Calu3 (cell line): ENCODE data around the gene TRAF4. TPM values are rescaled to one million over a fixed set of nuclear protein-coding genes. Genes with fewer than 3 reads are reported as not detected.

Source experiments
- BruUV-seq: library from RNA; stranded (reverse); fragments of 400-500 nt; replicated peaks from 2 replicates; lab custom pipeline; 2021; lab: Mats Ljungman, UMichigan
- CTCF ChIA-PET: fragments of 300-600 bp; sonication (Branson Sonifier 250); formaldehyde crosslinking; loops from one replicate; lab custom pipeline; 2022; ENCODE audit warnings: antibody characterized with exemption; lab: Charles Lee
- DNase-seq: peaks from one replicate; pipeline ENCODE4 v3.0.0; 2022
- H3K27ac Mint-ChIP-seq: one replicate; pipeline ENCODE4 v1.8.0; 2022; ENCODE audit warnings: mixed read lengths; ENCODE audit not compliant: unreplicated experiment
- H3K27me3 Mint-ChIP-seq: one replicate; pipeline ENCODE4 v1.8.0; 2022; ENCODE audit warnings: mixed read lengths; ENCODE audit not compliant: unreplicated experiment
- H3K36me3 Mint-ChIP-seq: one replicate; pipeline ENCODE4 v1.8.0; 2022; ENCODE audit warnings: mild to moderate bottlenecking, moderate library complexity, mixed read lengths; ENCODE audit not compliant: insufficient read depth, unreplicated experiment
- H3K4me1 Mint-ChIP-seq: one replicate; pipeline ENCODE4 v1.8.0; 2022; ENCODE audit warnings: mild to moderate bottlenecking, low read depth, mixed read lengths; ENCODE audit not compliant: unreplicated experiment
- H3K4me3 Mint-ChIP-seq: one replicate; pipeline ENCODE4 v1.8.0; 2022; ENCODE audit warnings: mild to moderate bottlenecking, low read depth, moderate library complexity, mixed read lengths; ENCODE audit not compliant: unreplicated experiment
- H3K9me3 Mint-ChIP-seq: one replicate; pipeline ENCODE4 v1.8.0; 2022; ENCODE audit warnings: low read depth, mixed read lengths; ENCODE audit not compliant: unreplicated experiment
- intact Hi-C: fragments of 100-400 bp; cut with micrococcal nuclease; formaldehyde crosslinking; loops from one replicate; pipeline ENCODE4 v1.10.0; 2022; ENCODE audit not compliant: unreplicated experiment
- total RNA-seq: library from RNA; stranded (reverse); gene quantifications from 2 replicates; pipeline ENCODE4 v1.2.3, GENCODE V29; 2022
- TF ChIP-seq, protein P1 (sequence below): fragments of 200-600 bp; IDR thresholded peaks from one replicate; pipeline ENCODE4 v1.8.0; 2022; ENCODE audit warnings: antibody characterized with exemption; ENCODE audit not compliant: unreplicated experiment

TRAF4 gene
- total RNA-seq, 1 experiment from 2014 or later: 201 TPM

DNA sequence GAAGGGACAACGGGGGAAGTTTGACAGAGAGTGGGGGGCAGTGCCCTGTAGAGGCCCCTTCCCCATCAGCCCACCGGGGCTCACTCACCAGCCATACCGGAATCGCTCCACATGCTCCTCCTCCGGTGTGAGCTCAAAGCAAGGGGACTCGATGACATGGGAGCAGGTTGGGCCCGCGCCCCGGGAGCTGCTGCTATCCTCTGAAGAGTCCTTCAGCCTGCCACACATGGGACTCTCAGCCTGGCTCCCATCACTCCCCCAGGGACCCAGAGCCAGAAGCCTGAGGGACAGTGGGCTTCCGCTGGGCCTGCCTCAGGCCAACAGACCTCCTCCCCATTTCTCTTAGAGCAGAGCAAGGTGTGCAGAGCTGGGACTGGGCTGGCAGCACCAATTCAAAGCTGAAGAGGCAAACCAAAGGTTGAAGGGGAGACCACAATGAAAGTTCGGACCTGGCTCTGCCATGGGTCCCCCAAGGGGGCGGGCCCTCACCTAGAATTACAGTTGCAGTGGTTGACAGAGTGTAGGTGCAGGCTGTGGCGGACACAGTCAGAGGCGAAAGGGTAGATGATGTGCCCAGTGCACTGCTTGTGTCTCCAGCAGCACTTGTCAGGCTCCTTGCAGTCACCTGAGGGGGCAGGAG, 39.5 kb upstream of the TRAF4 start:
- H3K4me3 Mint-ChIP-seq: no peak overlapping the region

GRCh38 chr17:28705074-28705659, 38.6 kb upstream of the TRAF4 start:
- no peaks in the 10 kb centered on the region for H3K9me3 Mint-ChIP-seq
- CTCF ChIA-PET: no interaction called here
- H3K4me3 Mint-ChIP-seq: no peak overlapping the region
- peaks cover 52% of the 10 kb centered on the region for H3K36me3 Mint-ChIP-seq
- H3K27ac Mint-ChIP-seq: no peak overlapping the region
- intact Hi-C loops: no loop called here
- BruUV-seq: no TSS peak
- no peak for DNase-seq
- H3K27me3 Mint-ChIP-seq: no peaks in the 10 kb centered on the region
- TF ChIP-seq, protein P1, sequence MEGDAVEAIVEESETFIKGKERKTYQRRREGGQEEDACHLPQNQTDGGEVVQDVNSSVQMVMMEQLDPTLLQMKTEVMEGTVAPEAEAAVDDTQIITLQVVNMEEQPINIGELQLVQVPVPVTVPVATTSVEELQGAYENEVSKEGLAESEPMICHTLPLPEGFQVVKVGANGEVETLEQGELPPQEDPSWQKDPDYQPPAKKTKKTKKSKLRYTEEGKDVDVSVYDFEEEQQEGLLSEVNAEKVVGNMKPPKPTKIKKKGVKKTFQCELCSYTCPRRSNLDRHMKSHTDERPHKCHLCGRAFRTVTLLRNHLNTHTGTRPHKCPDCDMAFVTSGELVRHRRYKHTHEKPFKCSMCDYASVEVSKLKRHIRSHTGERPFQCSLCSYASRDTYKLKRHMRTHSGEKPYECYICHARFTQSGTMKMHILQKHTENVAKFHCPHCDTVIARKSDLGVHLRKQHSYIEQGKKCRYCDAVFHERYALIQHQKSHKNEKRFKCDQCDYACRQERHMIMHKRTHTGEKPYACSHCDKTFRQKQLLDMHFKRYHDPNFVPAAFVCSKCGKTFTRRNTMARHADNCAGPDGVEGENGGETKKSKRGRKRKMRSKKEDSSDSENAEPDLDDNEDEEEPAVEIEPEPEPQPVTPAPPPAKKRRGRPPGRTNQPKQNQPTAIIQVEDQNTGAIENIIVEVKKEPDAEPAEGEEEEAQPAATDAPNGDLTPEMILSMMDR: no peak
- H3K4me1 Mint-ChIP-seq: no peaks in the 10 kb centered on the region

More for the DNA sequence above, 39.5 kb upstream of the TRAF4 start:
- no TSS peak for BruUV-seq
- H3K27ac Mint-ChIP-seq: no peak overlapping the region
- H3K9me3 Mint-ChIP-seq: no peaks in the 10 kb centered on the region
- no peaks in the 10 kb centered on the region for H3K27me3 Mint-ChIP-seq
- DNase-seq: no peak
- H3K36me3 Mint-ChIP-seq: peaks cover 50% of the 10 kb centered on the region
- no peaks in the 10 kb centered on the region for H3K4me1 Mint-ChIP-seq
- intact Hi-C loops: no loop called here
- CTCF ChIA-PET: no interaction called here
- TF ChIP-seq, protein P1: no peak

- TF ChIP-seq, protein P1: no peak
- intact Hi-C loops: no loop called here
- CTCF ChIA-PET: no interaction called here
These were observed 38.0 kb upstream of the TRAF4 start for GRCh38 chr17:28705728-28706334.

GRCh38 chr17:28706471-28707338, 37.1 kb upstream of the TRAF4 start:
- H3K27ac Mint-ChIP-seq: no peak overlapping the region
- CTCF ChIA-PET: no interaction called here
- H3K4me3 Mint-ChIP-seq: no peak overlapping the region

More at GRCh38 chr17:28705728-28706334, 38.0 kb upstream of the TRAF4 start:
- no peaks in the 10 kb centered on the region for H3K27me3 Mint-ChIP-seq
- DNase-seq: no peak
- H3K36me3 Mint-ChIP-seq: peaks cover 53% of the 10 kb centered on the region
- no TSS peak for BruUV-seq
- no peaks in the 10 kb centered on the region for H3K4me1 Mint-ChIP-seq
- H3K27ac Mint-ChIP-seq: no peak overlapping the region
- no peak overlapping the region for H3K4me3 Mint-ChIP-seq
- H3K9me3 Mint-ChIP-seq: no peaks in the 10 kb centered on the region

More at GRCh38 chr17:28706471-28707338, 37.1 kb upstream of the TRAF4 start:
- Mint-ChIP-seq H3K27me3 (no peaks in the 10 kb centered on the region), H3K4me1 (no peaks in the 10 kb centered on the region), H3K36me3 (peaks cover 60% of the 10 kb centered on the region), H3K9me3 (no peaks in the 10 kb centered on the region)
- TF ChIP-seq, protein P1: no peak
- no peak for DNase-seq
- no TSS peak for BruUV-seq
- intact Hi-C loops: no loop called here
